GM06990 (cell line): Measurements from ENCODE around the gene LAMTOR4.

Experiments
- DNase-seq: peaks from one replicate; pipeline ENCODE4 v3.0.0-alpha.2; 2011; ENCODE audit not compliant: insufficient read length; ENCODE audit errors: extremely low read depth
- H3K27me3 ChIP-seq: replicated peaks from 2 replicates; pipeline ENCODE4 v1.6.0; 2011; ENCODE audit warnings: low read length; ENCODE audit not compliant: control insufficient read depth, insufficient read depth
- H3K36me3 ChIP-seq: 2 replicates; pipeline ENCODE4 v1.5.1; 2011; ENCODE audit warnings: low read length; ENCODE audit not compliant: control insufficient read depth, insufficient read depth
- H3K4me3 ChIP-seq: replicated peaks from 2 replicates; pipeline ENCODE4 v1.5.1; 2011; ENCODE audit warnings: low read depth, mild to moderate bottlenecking, control low read depth, low read length
- TF ChIP-seq, protein P1 (sequence below): IDR thresholded peaks from 2 replicates; pipeline ENCODE4 v1.5.1; 2011; ENCODE audit warnings: low read length, control low read depth, mild to moderate bottlenecking, inconsistent platforms; ENCODE audit not compliant: insufficient read depth, poor library complexity, severe bottlenecking

The LAMTOR4 gene

GRCh38 chr7:100130608-100131453, 17.9 kb upstream of the LAMTOR4 start:
- H3K4me3 ChIP-seq, result no peak overlapping the region
- DNase-seq, result peak; percentile 63
- TF ChIP-seq, protein P1, sequence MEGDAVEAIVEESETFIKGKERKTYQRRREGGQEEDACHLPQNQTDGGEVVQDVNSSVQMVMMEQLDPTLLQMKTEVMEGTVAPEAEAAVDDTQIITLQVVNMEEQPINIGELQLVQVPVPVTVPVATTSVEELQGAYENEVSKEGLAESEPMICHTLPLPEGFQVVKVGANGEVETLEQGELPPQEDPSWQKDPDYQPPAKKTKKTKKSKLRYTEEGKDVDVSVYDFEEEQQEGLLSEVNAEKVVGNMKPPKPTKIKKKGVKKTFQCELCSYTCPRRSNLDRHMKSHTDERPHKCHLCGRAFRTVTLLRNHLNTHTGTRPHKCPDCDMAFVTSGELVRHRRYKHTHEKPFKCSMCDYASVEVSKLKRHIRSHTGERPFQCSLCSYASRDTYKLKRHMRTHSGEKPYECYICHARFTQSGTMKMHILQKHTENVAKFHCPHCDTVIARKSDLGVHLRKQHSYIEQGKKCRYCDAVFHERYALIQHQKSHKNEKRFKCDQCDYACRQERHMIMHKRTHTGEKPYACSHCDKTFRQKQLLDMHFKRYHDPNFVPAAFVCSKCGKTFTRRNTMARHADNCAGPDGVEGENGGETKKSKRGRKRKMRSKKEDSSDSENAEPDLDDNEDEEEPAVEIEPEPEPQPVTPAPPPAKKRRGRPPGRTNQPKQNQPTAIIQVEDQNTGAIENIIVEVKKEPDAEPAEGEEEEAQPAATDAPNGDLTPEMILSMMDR, result peak; percentile 81

GRCh38 chr7:100132126-100132525, 16.6 kb upstream of the LAMTOR4 start:
- no peak overlapping the region for H3K4me3 ChIP-seq
- H3K27me3 ChIP-seq, result no peaks in the 10 kb centered on the region
- no peak for DNase-seq
- TF ChIP-seq, protein P1, result no peak
- no peaks in the 10 kb centered on the region for H3K36me3 ChIP-seq

More at GRCh38 chr7:100130608-100131453, 17.9 kb upstream of the LAMTOR4 start:
- Histone ChIP-seq H3K36me3 (no peaks in the 10 kb centered on the region), H3K27me3 (no peaks in the 10 kb centered on the region)

- no peaks in the 10 kb centered on the region for H3K36me3 ChIP-seq
- no peak for DNase-seq
- no peak overlapping the region for H3K4me3 ChIP-seq
- TF ChIP-seq, protein P1, result peak; percentile 94
- no peaks in the 10 kb centered on the region for H3K27me3 ChIP-seq
These were observed 16.0 kb upstream of the LAMTOR4 start for GRCh38 chr7:100132697-100133151.

DNA sequence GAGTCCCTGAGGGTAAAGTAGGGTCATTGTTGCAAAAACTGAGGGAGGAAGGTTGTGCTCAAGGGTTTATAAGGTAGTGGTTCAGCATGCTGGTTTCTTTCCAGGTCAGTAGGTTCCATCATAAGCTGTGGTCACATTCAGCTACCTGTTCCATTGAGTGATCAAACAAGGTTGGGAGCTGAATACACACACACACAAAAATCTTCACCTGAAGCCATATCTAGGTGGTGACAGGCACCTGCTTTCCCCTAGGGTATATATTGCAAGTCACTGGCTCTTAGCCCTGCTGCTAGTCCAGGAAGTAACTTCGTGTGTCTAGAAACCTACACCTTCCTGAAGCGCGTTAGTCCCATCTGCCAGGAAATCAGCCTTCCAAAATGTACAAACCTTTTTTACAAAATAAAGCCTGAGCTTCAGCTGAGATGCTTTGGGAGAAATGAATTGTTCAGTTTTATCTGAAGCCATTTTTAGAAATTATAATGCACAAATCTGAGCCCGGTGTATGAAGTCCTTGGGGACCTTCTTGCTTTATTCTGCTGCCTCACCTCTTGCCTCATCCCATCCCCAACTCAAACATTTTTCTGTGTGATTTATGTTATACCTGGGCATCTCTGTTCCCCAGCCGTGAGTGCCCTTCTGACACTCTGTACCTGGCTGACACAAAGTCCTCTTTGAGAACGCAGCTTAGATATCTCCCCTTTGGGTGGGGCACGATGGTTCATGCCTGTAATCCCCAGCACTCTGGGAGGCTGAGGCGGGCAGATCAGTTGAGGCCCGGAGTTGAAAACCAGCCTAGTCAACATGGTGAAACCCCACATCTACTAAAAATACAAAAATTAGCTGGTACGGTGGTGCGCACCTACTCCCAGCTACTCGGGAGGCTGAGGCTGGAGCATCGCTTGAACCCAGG, 10.6 kb upstream of the LAMTOR4 start:
- DNase-seq, result no peak
- Histone ChIP-seq H3K4me3 (no peak overlapping the region), H3K36me3 (no peaks in the 10 kb centered on the region), H3K27me3 (no peaks in the 10 kb centered on the region)
- TF ChIP-seq, protein P1, result no peak

DNA sequence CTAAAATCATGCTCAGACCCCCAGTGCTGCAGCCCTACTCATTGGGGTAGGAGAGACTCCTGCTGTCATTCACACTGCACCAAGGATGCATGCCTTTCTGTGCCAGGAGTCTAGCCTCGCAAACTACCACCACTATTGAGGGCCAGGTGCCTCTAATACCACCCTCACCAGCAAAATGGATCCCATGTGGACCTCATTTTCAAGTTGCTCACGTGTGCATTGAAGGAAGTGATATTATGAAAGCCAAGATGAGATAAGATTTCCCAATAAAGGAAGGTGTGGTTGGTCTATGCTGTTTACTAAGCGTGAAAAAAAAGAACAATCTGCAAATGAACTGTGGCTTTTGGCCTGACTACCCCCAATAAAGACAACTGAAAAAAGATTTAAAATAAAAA, 7.2 kb upstream of the LAMTOR4 start:
- no peak for DNase-seq
- TF ChIP-seq, protein P1, result no peak
- no peak overlapping the region for H3K4me3 ChIP-seq

More for the DNA sequence above, 7.2 kb upstream of the LAMTOR4 start:
- H3K36me3 ChIP-seq, result no peaks in the 10 kb centered on the region
- no peaks in the 10 kb centered on the region for H3K27me3 ChIP-seq
